Activated T-cell treated with anti-CD3 and anti-CD28 coated beads for 4 hours (primary cell): ENCODE measurements around the gene EFCAB12.
"Not testable (repeated sequence)": the region's sequence is repeated elsewhere in the genome, so short reads cannot be mapped to it uniquely, and the experiment has no call there.

ENCODE experiments used
- DNase-seq: peaks from one replicate; pipeline ENCODE4 v3.0.0-alpha.2; 2020

Gene EFCAB12

GRCh38 chr3:129418041-129418973 is 10.1 kb downstream of the EFCAB12 start:
- DNase-seq: no peak

- no peak for DNase-seq
Observed at GRCh38 chr3:129417326-129417725, 11.1 kb downstream of the EFCAB12 start.

GRCh38 chr3:129416415-129416814 is 12.0 kb downstream of the EFCAB12 start:
- no peak for DNase-seq

- no peak for DNase-seq
Observed at GRCh38 chr3:129415830-129416229, 12.6 kb downstream of the EFCAB12 start.

- DNase-seq: no peak
Observed at GRCh38 chr3:129415378-129415777, 13.1 kb downstream of the EFCAB12 start.

- DNase-seq: no peak
Observed at GRCh38 chr3:129413687-129414506, 14.5 kb downstream of the EFCAB12 start.

GRCh38 chr3:129413238-129413637 is 15.2 kb downstream of the EFCAB12 start:
- DNase-seq: not testable (repeated sequence)

- DNase-seq: no peak
Observed at GRCh38 chr3:129412542-129413198, 15.8 kb downstream of the EFCAB12 start.

- no peak for DNase-seq
Observed at GRCh38 chr3:129410971-129411370, 17.5 kb downstream of the EFCAB12 start.

- no peak for DNase-seq
Observed at GRCh38 chr3:129409541-129409940, 18.9 kb downstream of the EFCAB12 start.

- no peak for DNase-seq
Observed at GRCh38 chr3:129404610-129405009, 23.8 kb downstream of the EFCAB12 start.

GRCh38 chr3:129404130-129404529 is 24.3 kb downstream of the EFCAB12 start:
- no peak for DNase-seq

- DNase-seq: no peak
Observed at GRCh38 chr3:129403450-129403849, 25.0 kb downstream of the EFCAB12 start.

- no peak for DNase-seq
Observed at GRCh38 chr3:129402616-129403015, 25.8 kb downstream of the EFCAB12 start.

GRCh38 chr3:129402210-129402609 is 26.2 kb downstream of the EFCAB12 start:
- no peak for DNase-seq

GRCh38 chr3:129399895-129400357 is 28.5 kb downstream of the EFCAB12 start:
- DNase-seq: no peak

- peak; percentile 70 for DNase-seq
Observed at GRCh38 chr3:129399145-129399894, 29.1 kb downstream of the EFCAB12 start.

GRCh38 chr3:129398803-129399144 is 29.7 kb downstream of the EFCAB12 start:
- DNase-seq: no peak

- DNase-seq: not testable (repeated sequence)
Observed at GRCh38 chr3:129393760-129394564, 34.5 kb downstream of the EFCAB12 start.

- no peak for DNase-seq
Observed at GRCh38 chr3:129393271-129393670, 35.2 kb downstream of the EFCAB12 start.

- DNase-seq: not testable (repeated sequence)
Observed at GRCh38 chr3:129392106-129392887, 36.1 kb downstream of the EFCAB12 start.
